Fibroblast of skin of right biceps (primary cell): ENCODE measurements around the gene BIK.

Experiments used
- DNase-seq: peaks from one replicate; pipeline ENCODE4 v3.0.0-alpha.2; 2013

BIK gene

GRCh38 chr22:43106302-43106701, 4.2 kb upstream of the BIK start:
- DNase-seq: no peak

DNA sequence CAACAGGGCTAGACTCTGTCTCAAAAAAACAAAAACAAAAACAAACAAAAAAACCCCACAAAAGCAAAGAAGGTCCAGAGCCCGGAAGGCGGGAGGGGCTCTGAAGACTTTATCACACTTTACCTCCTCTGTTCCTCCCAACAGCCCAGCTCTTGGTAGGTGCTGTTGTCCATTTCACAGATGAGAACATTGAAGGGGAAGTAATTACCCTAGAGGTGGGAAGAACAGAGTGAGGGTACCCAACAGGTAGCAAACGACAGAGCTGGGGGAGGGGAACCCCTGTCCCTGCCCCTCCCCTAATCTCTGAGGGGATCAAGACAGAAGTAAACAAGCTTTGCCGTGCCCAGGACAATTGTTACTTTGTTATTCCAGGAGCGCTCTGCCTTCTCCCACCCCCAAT, 1.0 kb upstream of the BIK start:
- no peak for DNase-seq

- DNase-seq: no peak
Measured at GRCh38 chr22:43109921-43110443, 568 bp upstream of the BIK start.

DNA sequence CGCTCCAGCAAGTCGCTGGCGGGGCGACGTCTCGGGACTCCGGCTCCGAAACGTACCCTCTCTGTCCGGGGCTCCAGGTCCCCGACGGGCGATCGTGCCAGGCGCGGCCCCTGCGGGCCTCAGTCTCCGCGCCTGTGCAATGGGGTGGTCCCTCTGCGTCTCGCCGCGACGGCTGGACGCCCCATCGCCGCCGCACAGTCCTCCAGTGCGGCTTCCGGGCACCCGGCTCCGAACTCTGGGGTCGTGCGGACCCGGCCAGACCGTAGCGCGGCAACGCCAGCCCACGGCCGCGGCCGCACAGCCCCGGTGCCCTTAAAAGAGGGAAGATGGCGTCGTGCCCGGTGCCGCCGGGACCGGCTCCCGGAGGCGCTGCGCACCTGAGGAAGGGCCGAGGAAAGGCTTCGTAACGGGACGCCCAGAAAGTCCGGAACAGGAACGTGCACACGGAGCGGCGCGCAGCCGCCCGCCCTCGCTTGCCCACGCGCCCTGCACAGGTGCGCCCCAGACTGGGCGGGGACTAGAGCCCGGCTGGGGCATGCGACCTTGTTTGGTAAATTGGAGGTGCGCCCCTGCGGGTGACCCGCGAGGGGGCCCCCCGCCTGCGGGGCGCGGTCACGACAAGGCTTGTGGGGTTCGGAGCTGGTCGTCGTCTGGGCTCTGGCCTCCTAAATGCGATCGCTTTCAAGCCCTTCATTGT, 525 bp downstream of the BIK start:
- DNase-seq: no peak

GRCh38 chr22:43113526-43114251, 3.1 kb downstream of the BIK start:
- no peak for DNase-seq

DNA sequence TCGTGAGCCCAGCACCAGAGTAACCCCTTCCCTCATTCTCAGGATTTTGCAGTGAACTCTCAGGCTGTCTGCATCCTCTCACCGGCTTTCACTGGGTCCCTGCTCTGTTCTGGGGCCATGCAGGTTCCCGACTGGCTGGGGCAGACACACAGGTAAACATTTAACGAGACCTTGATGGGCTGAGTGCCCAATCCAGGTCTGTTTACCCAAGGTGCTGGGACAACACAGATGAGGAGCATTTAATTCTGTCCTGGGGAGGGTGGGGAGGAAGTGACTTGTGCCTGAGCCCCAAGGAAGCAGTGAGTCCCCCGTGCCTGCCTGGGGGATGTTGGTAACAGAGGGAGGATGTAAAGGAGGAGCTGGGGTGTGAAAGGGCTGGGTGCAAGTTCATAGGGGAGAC, 4.4 kb downstream of the BIK start:
- DNase-seq: no peak

- no peak for DNase-seq
Measured at GRCh38 chr22:43116932-43117331, 6.4 kb downstream of the BIK start.

GRCh38 chr22:43118024-43118849, 7.7 kb downstream of the BIK start:
- no peak for DNase-seq

DNA sequence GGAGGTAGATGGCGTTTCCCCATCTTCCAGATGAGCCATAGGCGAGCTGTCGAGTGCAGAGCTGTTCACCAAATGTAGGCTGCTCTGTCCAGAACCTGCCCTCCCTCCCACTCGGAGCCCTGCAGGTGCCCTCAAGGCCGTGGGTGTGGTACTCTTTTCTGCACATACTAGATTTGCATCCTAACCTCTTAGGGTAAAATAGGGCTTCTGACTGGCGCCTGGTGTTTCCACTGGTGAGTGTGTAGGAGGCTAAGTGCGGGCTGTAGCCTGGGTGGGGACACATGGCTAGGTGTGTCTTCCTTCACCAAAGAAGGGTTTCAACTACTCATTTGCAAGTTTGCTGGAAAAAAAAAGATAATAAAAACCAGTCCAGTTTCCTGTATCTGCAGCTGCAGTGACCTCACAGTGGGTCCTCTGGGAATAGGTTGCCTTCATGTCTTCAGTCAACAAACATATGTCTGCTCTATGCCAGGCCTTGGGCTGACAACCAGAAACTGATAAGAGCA, 8.5 kb downstream of the BIK start:
- DNase-seq: no peak

- DNase-seq: peak; percentile 81
Measured at GRCh38 chr22:43126501-43127165, 16.1 kb downstream of the BIK start.

- DNase-seq: no peak
Measured at GRCh38 chr22:43127166-43127908, 16.8 kb downstream of the BIK start.

GRCh38 chr22:43128116-43128515, 17.6 kb downstream of the BIK start:
- no peak for DNase-seq

- DNase-seq: no peak
Measured at GRCh38 chr22:43128928-43129424, 18.4 kb downstream of the BIK start.

- DNase-seq: no peak
Measured at GRCh38 chr22:43129426-43130425, 19.2 kb downstream of the BIK start.

DNA sequence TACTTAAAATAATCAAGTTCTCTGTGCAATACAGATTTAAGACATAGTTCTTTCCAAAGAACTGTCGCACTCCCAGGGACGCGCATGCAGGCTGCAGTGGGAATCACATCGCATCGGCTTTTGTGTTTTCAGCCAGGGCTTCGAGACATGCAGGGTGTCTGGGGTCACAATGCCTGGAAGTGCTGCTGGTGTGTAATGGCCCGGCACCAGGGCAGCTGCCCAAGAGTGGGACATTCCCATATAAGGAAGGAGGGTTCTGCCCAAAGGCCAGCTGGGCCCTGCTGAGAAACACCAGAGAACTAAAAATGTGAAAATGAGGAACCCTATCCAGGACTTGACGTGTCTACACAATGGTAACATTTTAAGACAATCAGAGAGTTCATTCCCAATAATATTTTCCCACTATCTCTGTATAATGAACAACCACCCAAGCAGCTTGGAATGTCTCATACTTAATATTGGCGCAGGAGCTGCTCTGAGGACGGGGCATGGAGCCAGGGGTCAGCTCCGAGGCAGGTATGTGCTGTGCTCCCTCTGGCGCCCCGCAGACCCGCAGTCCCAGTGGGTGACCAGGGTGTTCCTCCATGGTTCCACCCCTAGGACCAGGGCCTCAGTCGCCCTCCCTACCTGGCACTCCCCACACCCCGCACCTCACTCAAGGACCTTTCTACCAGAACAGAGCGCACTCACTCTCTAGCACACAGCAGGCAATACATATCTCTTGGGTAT, 21.4 kb downstream of the BIK start:
- DNase-seq: no peak

DNA sequence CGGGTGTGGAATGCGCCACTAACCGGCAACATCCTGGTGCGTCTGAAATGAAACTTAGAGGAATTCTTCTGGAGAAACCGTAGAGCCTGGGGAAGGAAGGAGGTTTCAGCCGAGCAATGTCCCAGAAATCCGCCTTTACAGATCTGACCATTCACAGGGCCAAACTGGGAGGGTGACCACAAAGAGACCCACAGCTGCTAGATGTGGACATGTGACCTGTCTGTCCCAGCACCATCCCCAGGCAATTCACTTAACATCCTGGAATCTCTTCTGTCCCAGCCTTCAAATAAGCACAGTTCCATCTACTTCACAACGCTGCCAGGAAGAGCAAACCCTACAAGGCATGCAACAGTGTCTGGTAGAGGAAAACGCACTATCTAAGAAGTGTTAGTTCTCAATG, 22.9 kb downstream of the BIK start:
- DNase-seq: no peak

GRCh38 chr22:43134553-43134952, 24.0 kb downstream of the BIK start:
- DNase-seq: no peak

DNA sequence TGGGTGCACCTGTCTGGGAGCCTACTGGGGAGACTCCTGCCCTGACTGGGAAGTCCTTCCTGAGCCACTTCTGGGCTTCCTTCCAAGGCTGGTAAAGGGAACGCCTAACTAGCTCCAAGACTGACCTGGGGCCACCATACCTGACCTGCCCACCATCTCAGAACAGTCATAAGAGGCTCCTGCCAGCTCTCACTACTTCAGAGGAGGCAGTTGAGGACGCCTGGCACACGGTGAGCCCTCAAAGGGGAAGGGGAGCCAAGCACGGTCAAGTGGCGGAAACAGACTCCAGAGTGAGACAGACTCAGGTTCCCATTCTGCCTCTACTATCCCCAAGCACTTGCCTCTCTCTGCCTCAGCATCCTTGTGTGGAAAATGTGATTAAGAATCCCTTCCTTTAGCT, 25.0 kb downstream of the BIK start:
- DNase-seq: no peak

DNA sequence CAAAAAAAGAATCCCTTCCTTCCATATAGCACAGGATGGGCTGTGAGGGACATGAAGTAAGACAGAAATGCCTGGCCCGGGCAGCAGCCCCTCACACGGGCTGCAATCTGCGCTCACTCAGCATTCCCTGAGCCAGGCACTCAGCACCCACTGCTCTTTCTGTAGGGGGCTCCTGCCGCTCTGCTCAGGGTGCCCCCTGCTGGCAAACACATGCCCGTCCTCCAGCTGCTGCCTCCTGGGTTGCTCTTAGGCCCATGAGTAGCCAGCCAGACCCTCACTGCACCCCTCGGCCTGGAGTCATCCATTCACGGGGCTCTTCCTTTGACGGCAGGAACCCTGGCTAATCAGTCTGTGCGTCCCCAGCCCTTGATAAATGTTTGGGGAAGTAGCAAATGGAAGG, 25.7 kb downstream of the BIK start:
- DNase-seq: peak; percentile 30

DNA sequence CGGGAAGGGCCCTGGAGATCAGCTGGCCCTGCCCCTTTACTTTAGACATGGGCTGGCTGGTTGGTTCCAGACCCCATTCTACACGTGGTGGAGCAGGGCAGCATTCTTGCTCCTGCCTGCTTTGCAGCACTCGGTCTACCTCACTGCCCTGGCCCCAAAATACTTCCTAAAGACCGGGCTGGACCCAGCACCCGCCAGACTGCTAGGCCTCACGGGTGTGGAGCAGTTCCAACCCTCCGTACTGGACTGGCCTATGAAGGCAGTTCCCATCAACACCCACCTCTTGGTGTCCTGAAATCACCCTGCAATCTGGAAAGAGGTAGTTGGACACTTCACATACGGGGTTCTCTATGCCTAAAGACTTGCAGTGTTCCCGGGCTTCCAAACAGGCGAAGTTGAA, 26.3 kb downstream of the BIK start:
- DNase-seq: no peak
